GM23338 (cell line): ENCODE data around the gene PTGER4. TPM values are rescaled to one million over a fixed set of nuclear protein-coding genes. Genes with fewer than 3 reads are reported as not detected.

Source experiments
- ATAC-seq: fragments of 200-7000 bp; cut with Tn5 transposase; 3 replicates; pipeline ENCODE4 v1.9.1; 2020
- DNase-seq: peaks from one replicate; pipeline ENCODE4 v3.0.0-alpha.2; 2015; ENCODE audit warnings: low spot score
- H2AFZ ChIP-seq: fragments of 200-600 bp; sonication (generic); 2 replicates; pipeline ENCODE4 v1.8.0; 2016; ENCODE audit warnings: antibody characterized with exemption, mild to moderate bottlenecking, moderate library complexity
- H3F3A ChIP-seq: fragments of 200-600 bp; sonication (generic); replicated peaks from 2 replicates; pipeline ENCODE4 v1.8.0; 2017; ENCODE audit warnings: antibody characterized with exemption, mixed run types, low read depth
- H3K27ac ChIP-seq: fragments of 200-600 bp; sonication (generic); 2 replicates; pipeline ENCODE4 v1.6.1; 2016; ENCODE audit warnings: low read depth
- H3K27me3 ChIP-seq: fragments of 200-600 bp; sonication (generic); 2 replicates; pipeline ENCODE4 v1.8.0; 2016; ENCODE audit warnings: mild to moderate bottlenecking, mixed run types, moderate library complexity; ENCODE audit not compliant: insufficient read depth
- H3K36me3 ChIP-seq: fragments of 200-600 bp; sonication (generic); 2 replicates; pipeline ENCODE4 v1.8.0; 2016; ENCODE audit warnings: mild to moderate bottlenecking; ENCODE audit not compliant: insufficient read depth
- H3K4me1 ChIP-seq: fragments of 200-600 bp; sonication (generic); 2 replicates; pipeline ENCODE4 v1.8.0; 2016; ENCODE audit warnings: mild to moderate bottlenecking, moderate library complexity; ENCODE audit not compliant: insufficient read depth
- H3K4me2 ChIP-seq: fragments of 200-600 bp; sonication (generic); 2 replicates; pipeline ENCODE4 v1.7.1; 2017; ENCODE audit warnings: mixed run types
- H3K4me3 ChIP-seq: fragments of 200-600 bp; sonication (generic); 2 replicates; pipeline ENCODE4 v1.6.1; 2016; ENCODE audit warnings: mixed run types
- H3K79me2 ChIP-seq: fragments of 200-600 bp; sonication (generic); replicated peaks from 2 replicates; pipeline ENCODE4 v1.8.0; 2017; ENCODE audit warnings: mild to moderate bottlenecking; ENCODE audit not compliant: insufficient read depth
- H3K9me2 ChIP-seq: fragments of 200-600 bp; sonication (generic); 2 replicates; pipeline ENCODE4 v1.8.0; 2017; ENCODE audit not compliant: insufficient read depth
- H4K20me1 ChIP-seq: fragments of 200-600 bp; sonication (generic); replicated peaks from 2 replicates; pipeline ENCODE4 v1.8.0; 2017; ENCODE audit warnings: mild to moderate bottlenecking; ENCODE audit not compliant: insufficient read depth
- H3K27ac Mint-ChIP-seq: 2 replicates; pipeline ENCODE4 v1.8.0; 2020; ENCODE audit warnings: inconsistent platforms, mild to moderate bottlenecking, moderate library complexity, mixed read lengths
- H3K27me3 Mint-ChIP-seq: 3 replicates; pipeline ENCODE4 v1.8.0; 2022; ENCODE audit warnings: low read depth, mild to moderate bottlenecking, moderate library complexity, mixed read lengths, inconsistent platforms; ENCODE audit not compliant: insufficient read depth, poor library complexity
- H3K36me3 Mint-ChIP-seq: 3 replicates; pipeline ENCODE4 v1.8.0; 2021; ENCODE audit warnings: low read depth, mild to moderate bottlenecking, inconsistent platforms, moderate library complexity, mixed read lengths
- H3K4me1 Mint-ChIP-seq: 3 replicates; pipeline ENCODE4 v1.8.0; 2020; ENCODE audit warnings: mild to moderate bottlenecking, inconsistent platforms, mixed read lengths
- H3K4me3 Mint-ChIP-seq: 3 replicates; pipeline ENCODE4 v1.8.0; 2021; ENCODE audit warnings: moderate library complexity, mild to moderate bottlenecking, inconsistent platforms, mixed read lengths
- H3K9me3 Mint-ChIP-seq: 3 replicates; pipeline ENCODE4 v1.8.0; 2020; ENCODE audit warnings: moderate library complexity, mild to moderate bottlenecking, inconsistent platforms, mixed read lengths
- CREB1 ChIP-seq: fragments of 250-450 bp; sonication (Bioruptor Pico); IDR thresholded peaks from 2 replicates; pipeline ENCODE4 v1.5.0; 2020; ENCODE audit warnings: low read depth, mild to moderate bottlenecking, moderate library complexity
- CTCF ChIP-seq, 2 experiments: fragments of 200-600 bp in 1 of 2; sonication (generic) in 1 of 2; conservative IDR thresholded peaks; 2 replicates each; pipeline versions ENCODE4 v1.5.1 to v1.6.1; 2016 to 2017; ENCODE audit warnings: antibody characterized with exemption in 2 of 2, low read depth in 2 of 2, mild to moderate bottlenecking in 2 of 2, moderate library complexity in 1 of 2
- EZH2 ChIP-seq: fragments of 200-600 bp; sonication (generic); IDR thresholded peaks from one replicate; pipeline ENCODE4 v1.8.0; 2017; ENCODE audit warnings: antibody characterized with exemption, mild to moderate bottlenecking, low read depth; ENCODE audit not compliant: unreplicated experiment
- EZH2phosphoT487 ChIP-seq: fragments of 200-600 bp; sonication (generic); IDR thresholded peaks from one replicate; pipeline ENCODE4 v1.8.1; 2018; ENCODE audit warnings: antibody characterized with exemption; ENCODE audit not compliant: unreplicated experiment
- JUNB ChIP-seq: IDR thresholded peaks from one replicate; pipeline ENCODE4 v1.6.1; 2016; ENCODE audit warnings: antibody characterized with exemption; ENCODE audit not compliant: unreplicated experiment
- NANOG ChIP-seq: IDR thresholded peaks from 2 replicates; pipeline ENCODE4 v1.6.1; 2016; ENCODE audit warnings: antibody characterized with exemption, borderline replicate concordance
- POLR2AphosphoS5 ChIP-seq: IDR thresholded peaks from 2 replicates; pipeline ENCODE4 v1.6.1; 2016; ENCODE audit warnings: antibody characterized with exemption, low read depth
- REST ChIP-seq: IDR thresholded peaks from one replicate; pipeline ENCODE4 v1.6.1; 2018; ENCODE audit warnings: antibody characterized with exemption; ENCODE audit not compliant: unreplicated experiment
- STAT1 ChIP-seq: IDR thresholded peaks from one replicate; pipeline ENCODE4 v1.6.1; 2016; ENCODE audit warnings: antibody characterized with exemption; ENCODE audit not compliant: unreplicated experiment
- ZNF114 ChIP-seq: fragments of 250-450 bp; sonication (Bioruptor Pico); IDR thresholded peaks from 2 replicates; pipeline ENCODE4 v1.5.0; 2020; ENCODE audit warnings: mild to moderate bottlenecking, moderate library complexity
- ZNF462 ChIP-seq: fragments of 250-450 bp; sonication (Bioruptor Pico); IDR thresholded peaks from 2 replicates; pipeline ENCODE4 v1.5.0; 2020; ENCODE audit warnings: mild to moderate bottlenecking, moderate library complexity
- polyA plus RNA-seq: library from polyadenylated mRNA; unstranded; fragments of >200 nt; fragmentation: Nextera tagmentation; extraction: Ambion mirVana; gene quantifications from 2 replicates; pipeline ENCODE4 v1.2.1, GENCODE V29; 2016
- total RNA-seq: library from RNA; depleted of rRNA; stranded (reverse); fragments of >200 nt; shearing (Covaris generic); gene quantifications from 2 replicates; pipeline ENCODE4 v1.2.3, GENCODE V29; 2014
- TF ChIP-seq, protein P1 (sequence below): IDR thresholded peaks from 2 replicates; pipeline ENCODE4 v1.6.1; 2016; ENCODE audit warnings: antibody characterized with exemption

PTGER4 gene
- total and polyA plus RNA-seq, 2 experiments from 2014 or later, result 0.82 to 4.4 TPM

DNA sequence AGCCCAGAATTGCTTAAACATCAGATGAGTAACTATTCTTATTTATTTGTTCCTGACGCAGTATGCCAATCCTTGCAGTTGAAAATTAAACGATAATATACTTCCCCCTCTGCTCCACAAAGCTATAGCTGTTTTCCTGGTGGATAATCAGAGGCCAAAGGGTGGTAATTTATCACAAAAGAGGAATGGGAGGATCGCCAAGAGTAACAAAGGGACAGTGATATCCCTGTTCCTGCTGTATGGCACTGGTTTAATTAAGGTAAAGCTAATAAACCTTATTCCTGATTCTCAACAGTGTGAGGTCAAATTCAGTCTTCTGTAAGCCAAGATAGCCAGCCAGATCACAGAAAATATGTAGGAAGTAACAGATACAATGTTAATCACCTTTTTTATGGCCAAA lies 33.4 kb upstream of the PTGER4 start:
- no peak overlapping the region for H2AFZ ChIP-seq
- DNase-seq, result no peak
- no peaks in the 10 kb centered on the region; the same call in 2 of the 3 replicates for H3K9me3 Mint-ChIP-seq
- H3K4me1 ChIP-seq, result peaks cover 4% of the 10 kb centered on the region; the same call in 1 of the 2 replicates
- H3K4me3 ChIP-seq, result no peak overlapping the region
- H4K20me1 ChIP-seq, result no peaks in the 10 kb centered on the region
- no peak for TF ChIP-seq POLR2AphosphoS5
- no peak for TF ChIP-seq CREB1
- no peak for TF ChIP-seq ZNF462
- TF ChIP-seq EZH2phosphoT487, result no peak
- no peak for TF ChIP-seq CTCF (conservative IDR thresholded peaks at IDR 0.05; ENCODE audit: low read depth in 2 of 2)
- no peak for TF ChIP-seq EZH2
- no peak for TF ChIP-seq STAT1
- no peak for TF ChIP-seq NANOG
- TF ChIP-seq, protein P1, sequence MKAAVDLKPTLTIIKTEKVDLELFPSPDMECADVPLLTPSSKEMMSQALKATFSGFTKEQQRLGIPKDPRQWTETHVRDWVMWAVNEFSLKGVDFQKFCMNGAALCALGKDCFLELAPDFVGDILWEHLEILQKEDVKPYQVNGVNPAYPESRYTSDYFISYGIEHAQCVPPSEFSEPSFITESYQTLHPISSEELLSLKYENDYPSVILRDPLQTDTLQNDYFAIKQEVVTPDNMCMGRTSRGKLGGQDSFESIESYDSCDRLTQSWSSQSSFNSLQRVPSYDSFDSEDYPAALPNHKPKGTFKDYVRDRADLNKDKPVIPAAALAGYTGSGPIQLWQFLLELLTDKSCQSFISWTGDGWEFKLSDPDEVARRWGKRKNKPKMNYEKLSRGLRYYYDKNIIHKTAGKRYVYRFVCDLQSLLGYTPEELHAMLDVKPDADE, result no peak
- TF ChIP-seq REST, result no peak
- no peak for TF ChIP-seq ZNF114 (CRISPR knock-in tag)
- no peak for TF ChIP-seq JUNB
- no peaks in the 10 kb centered on the region for H3K4me1 Mint-ChIP-seq
- H3K36me3 ChIP-seq, result no peaks in the 10 kb centered on the region
- no peak for ATAC-seq
- H3K4me2 ChIP-seq, result no peak overlapping the region
- no peak overlapping the region for H3K27ac Mint-ChIP-seq
- no peaks in the 10 kb centered on the region for H3K27me3 ChIP-seq
- no peaks in the 10 kb centered on the region for H3K79me2 ChIP-seq
- no peaks in the 10 kb centered on the region for H3K27me3 Mint-ChIP-seq
- no peaks in the 10 kb centered on the region for H3K36me3 Mint-ChIP-seq
- no peak overlapping the region for H3K27ac ChIP-seq
- no peak overlapping the region for H3K4me3 Mint-ChIP-seq
- H3F3A ChIP-seq, result no peaks in the 10 kb centered on the region
- H3K9me2 ChIP-seq, result no peaks in the 10 kb centered on the region
